Upper lobe of left lung (tissue), 6 donors: ENCODE measurements around the gene RABGAP1. TPM values are rescaled to one million over a fixed set of nuclear protein-coding genes. Genes with fewer than 3 reads are reported as not detected.

Source experiments
- ATAC-seq, 2 donors: fragments of 200-7000 bp; cut with Tn5 transposase; one replicate each; pipeline ENCODE4 v1.9.1; 2022; ENCODE audit warnings: mild to moderate bottlenecking in 2 of 2, moderate library complexity in 2 of 2; ENCODE audit not compliant: low FRiP score in 2 of 2
- DNase-seq, 2 donors: peaks; one replicate each; pipeline ENCODE4 v3.0.0-alpha.2; 2019 to 2020
- H3K27ac ChIP-seq, 4 donors: fragments of 200-600 bp; sonication (generic); one replicate each; pipeline ENCODE4 v1.5.1; 2016 to 2019
- H3K27me3 ChIP-seq, 4 donors: fragments of 200-600 bp; sonication (generic); one replicate each; pipeline ENCODE4 v1.5.1; 2017 to 2019
- H3K36me3 ChIP-seq, 4 donors: fragments of 200-600 bp; sonication (generic); one replicate each; pipeline ENCODE4 v1.5.1; 2016 to 2019
- H3K4me1 ChIP-seq, 4 donors: fragments of 200-600 bp; sonication (generic); one replicate each; pipeline ENCODE4 v1.5.1; 2018 to 2019
- H3K4me3 ChIP-seq, 4 donors: fragments of 200-600 bp; sonication (generic); one replicate each; pipeline ENCODE4 v1.5.1; 2017 to 2019; ENCODE audit warnings: mild to moderate bottlenecking in 2 of 4, moderate library complexity in 1 of 4
- H3K9me3 ChIP-seq, 4 donors: fragments of 200-600 bp; sonication (generic); one replicate each; pipeline ENCODE4 v1.5.1; 2018 to 2019
- CTCF ChIP-seq, 6 experiments: fragments of 450-650 bp in 4 of 6; fragments of 200-600 bp in 2 of 6; sonication (generic) in 2 of 6; IDR thresholded peaks; one replicate each; pipeline ENCODE4 v1.5.1; 2016 to 2019; ENCODE audit warnings: antibody characterized with exemption in 6 of 6
- EP300 ChIP-seq, 4 donors: sonication (generic); formaldehyde crosslinking; IDR thresholded peaks; one replicate each; pipeline ENCODE4 v1.5.1; 2017; ENCODE audit warnings: antibody characterized with exemption in 4 of 4, control low read depth in 2 of 4
- POLR2A ChIP-seq, 4 donors: fragments of 450-650 bp; IDR thresholded peaks; one replicate each; pipeline ENCODE4 v1.5.1; 2016 to 2017; ENCODE audit warnings: antibody characterized with exemption in 4 of 4, mild to moderate bottlenecking in 2 of 4
- POLR2AphosphoS5 ChIP-seq, 2 donors: sonication (generic); formaldehyde crosslinking; IDR thresholded peaks; one replicate each; pipeline ENCODE4 v1.5.1; 2017; ENCODE audit warnings: antibody characterized with exemption in 2 of 2
- WGBS, 2 donors: methylation state at CpG; one replicate each; pipeline ENCODE4 v1.1.5; 2017 to 2018; 5-methylcytosine and 5-hydroxymethylcytosine counted together
- total RNA-seq, 6 donors: library from RNA; depleted of rRNA in 4 of 6; stranded (reverse); fragments of >200 nt in 4 of 6; gene quantifications; one replicate each; pipeline versions ENCODE4 v1.1.0 to v1.2.1, GENCODE V29; 2016 to 2021
- donor health status: DM: no; HTN: no; CAD: no; lungs with moderate emphysema.
- donor health status: DM: no; HTN: yes; CAD: no; lungs with severe emphysema.

RABGAP1 gene
- total RNA-seq, 6 donors from 2014 or later = 41.7 to 147 (median 62.6) TPM

- WGBS, 2 donors = 75 to 84% methylated on average over 13 of the region's 13 CpGs
- TF ChIP-seq POLR2A (IDR thresholded peaks at IDR 0.05) (no peak), EP300 (IDR thresholded peaks at IDR 0.05) (no peak), CTCF (IDR thresholded peaks at IDR 0.05) (no peak), POLR2AphosphoS5 (IDR thresholded peaks at IDR 0.05) (no peak)
- DNase-seq (no peak), ATAC-seq (no peak)
- peaks cover 0 to 13% (median 2%) of the 10 kb centered on the region in 4 donors for H3K36me3 ChIP-seq
- H3K27ac ChIP-seq = no peak overlapping the region
- peaks cover 10 to 18% (median 11%) of the 10 kb centered on the region in 4 donors for H3K4me1 ChIP-seq
- peak overlapping the region in 1 of 4 donors; percentile 11 for H3K4me3 ChIP-seq
- no peaks in the 10 kb centered on the region for H3K9me3 ChIP-seq
- H3K27me3 ChIP-seq = no peaks in the 10 kb centered on the region
These were observed 94.2 kb downstream of the RABGAP1 start for GRCh38 chr9:123034881-123035510.

- ATAC-seq (no peak), DNase-seq (no peak)
- Histone ChIP-seq H3K4me1 (peaks cover 10 to 19% (median 11%) of the 10 kb centered on the region in 4 donors), H3K36me3 (peaks cover 0 to 13% (median 2%) of the 10 kb centered on the region in 4 donors), H3K9me3 (no peaks in the 10 kb centered on the region), H3K27me3 (no peaks in the 10 kb centered on the region), H3K27ac (no peak overlapping the region), H3K4me3 (no peak overlapping the region)
- no peak for TF ChIP-seq CTCF (IDR thresholded peaks at IDR 0.05)
- TF ChIP-seq POLR2A (IDR thresholded peaks at IDR 0.05) = no peak
- no peak for TF ChIP-seq EP300 (IDR thresholded peaks at IDR 0.05)
- no peak for TF ChIP-seq POLR2AphosphoS5 (IDR thresholded peaks at IDR 0.05)
- WGBS, 2 donors = 70 to 74% methylated on average over 2 of the region's 2 CpGs
These were observed 95.0 kb downstream of the RABGAP1 start for GRCh38 chr9:123035791-123036190.

- H3K27ac ChIP-seq = peak overlapping the region in 1 of 4 donors; percentile 0
- H3K36me3 ChIP-seq = peaks cover 0 to 13% (median 2%) of the 10 kb centered on the region in 4 donors
- H3K4me3 ChIP-seq = no peak overlapping the region
- peaks cover 10 to 16% (median 10%) of the 10 kb centered on the region in 4 donors for H3K4me1 ChIP-seq
- no peaks in the 10 kb centered on the region for H3K9me3 ChIP-seq
- TF ChIP-seq POLR2A (IDR thresholded peaks at IDR 0.05) (no peak), EP300 (IDR thresholded peaks at IDR 0.05) (no peak), CTCF (IDR thresholded peaks at IDR 0.05) (no peak), POLR2AphosphoS5 (IDR thresholded peaks at IDR 0.05) (no peak)
- no peak for ATAC-seq
- 60 to 67% methylated on average over 3 of the region's 3 CpGs for WGBS, 2 donors
- no peak for DNase-seq
- no peaks in the 10 kb centered on the region for H3K27me3 ChIP-seq
These were observed 96.2 kb downstream of the RABGAP1 start for GRCh38 chr9:123036893-123037545.

DNA sequence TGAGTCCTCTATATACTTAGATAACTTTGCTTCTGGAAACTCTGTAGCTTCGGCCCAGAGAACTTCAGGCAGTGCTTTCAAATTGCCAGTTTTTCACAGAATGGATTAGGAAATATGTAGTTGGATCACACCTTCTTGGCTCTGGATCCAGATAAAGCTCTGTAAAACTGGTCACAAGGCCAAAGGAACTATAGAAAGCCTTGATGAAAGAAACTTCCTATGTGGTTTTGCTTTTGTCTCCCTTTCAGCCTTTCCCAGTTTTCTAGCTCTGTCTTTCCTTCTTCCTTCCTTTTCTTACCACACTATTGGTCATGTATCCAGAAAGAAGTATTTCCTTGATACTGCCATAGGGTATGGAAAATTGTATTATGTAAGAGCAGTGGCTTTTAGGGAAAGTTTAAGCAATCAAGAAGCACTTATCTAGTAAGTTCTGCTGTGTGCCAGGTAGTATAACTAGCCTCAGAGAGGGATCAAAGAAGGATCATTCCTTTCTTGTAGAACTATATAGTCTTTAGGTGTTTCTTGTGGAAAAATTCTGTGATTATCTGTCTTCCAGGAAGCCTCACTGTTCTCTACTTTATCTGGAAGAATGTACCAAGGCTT, 98.9 kb downstream of the RABGAP1 start:
- Histone ChIP-seq H3K27ac (peak overlapping the region in 2 of 4 donors; percentile 3 to 36), H3K4me3 (no peak overlapping the region), H3K36me3 (peaks cover 0 to 6% (median 0%) of the 10 kb centered on the region in 4 donors), H3K27me3 (no peaks in the 10 kb centered on the region), H3K9me3 (no peaks in the 10 kb centered on the region), H3K4me1 (peaks cover 0 to 8% (median 5%) of the 10 kb centered on the region in 4 donors)
- WGBS, 2 donors = 31 to 50% methylated on average over 1 of the region's 1 CpG
- no peak for TF ChIP-seq EP300 (IDR thresholded peaks at IDR 0.05)
- no peak for TF ChIP-seq CTCF (IDR thresholded peaks at IDR 0.05)
- no peak for TF ChIP-seq POLR2A (IDR thresholded peaks at IDR 0.05)
- no peak for TF ChIP-seq POLR2AphosphoS5 (IDR thresholded peaks at IDR 0.05)
- ATAC-seq (no peak), DNase-seq (no peak)
